Osteoblast (primary cell): ENCODE results near the gene SEZ6L. TPM values are rescaled to one million over a fixed set of nuclear protein-coding genes. Genes with fewer than 3 reads are reported as not detected.

Source experiments
- DNase-seq: peaks from one replicate; pipeline ENCODE4 v3.0.0; 2011; ENCODE audit warnings: low spot score, mixed read lengths; ENCODE audit not compliant: insufficient read length; ENCODE audit errors: missing footprints
- H2AFZ ChIP-seq: 2 replicates; pipeline ENCODE4 v1.6.0; 2011; ENCODE audit warnings: mild to moderate bottlenecking, low read length
- H3K27ac ChIP-seq: 2 replicates; pipeline ENCODE4 v1.5.1; 2011; ENCODE audit warnings: mild to moderate bottlenecking, low read depth, low read length, moderate library complexity
- H3K27me3 ChIP-seq: 2 replicates; pipeline ENCODE4 v1.6.0; 2012; ENCODE audit warnings: mild to moderate bottlenecking, control low read depth, inconsistent platforms, low read length, moderate library complexity; ENCODE audit not compliant: insufficient read depth
- H3K36me3 ChIP-seq: 2 replicates; pipeline ENCODE4 v1.5.1; 2011; ENCODE audit warnings: mild to moderate bottlenecking, low read length, control low read depth, moderate library complexity; ENCODE audit not compliant: insufficient read depth
- H3K4me1 ChIP-seq: 2 replicates; pipeline ENCODE4 v1.5.1; 2011; ENCODE audit warnings: mild to moderate bottlenecking, low read length, control low read depth, moderate library complexity; ENCODE audit not compliant: insufficient read depth
- H3K4me2 ChIP-seq: 2 replicates; pipeline ENCODE4 v1.6.0; 2011; ENCODE audit warnings: mild to moderate bottlenecking, low read length; ENCODE audit not compliant: insufficient read depth
- H3K4me3 ChIP-seq: fragments of 200-600 bp; sonication (generic); 3 replicates; pipeline ENCODE4 v1.5.1; 2012; ENCODE audit warnings: mild to moderate bottlenecking, low read length, inconsistent platforms; ENCODE audit not compliant: insufficient read depth
- H3K79me2 ChIP-seq: 2 replicates; pipeline ENCODE4 v1.6.0; 2012; ENCODE audit warnings: mild to moderate bottlenecking, low read length, control low read depth, inconsistent platforms; ENCODE audit not compliant: insufficient read depth
- H3K9me3 ChIP-seq: 2 replicates; pipeline ENCODE4 v1.5.1; 2011; ENCODE audit warnings: low read depth, low read length, control low read depth
- H4K20me1 ChIP-seq: 2 replicates; pipeline ENCODE4 v1.6.0; 2012; ENCODE audit warnings: mild to moderate bottlenecking, low read length, control low read depth; ENCODE audit not compliant: insufficient read depth
- total RNA-seq: library from RNA; depleted of rRNA; stranded (reverse); fragments of >200 nt; gene quantifications from 2 replicates; pipeline ENCODE4 v1.2.3, GENCODE V29; 2012
- TF ChIP-seq, protein P1 (sequence below): IDR thresholded peaks from 2 replicates; pipeline ENCODE4 v1.5.1; 2011; ENCODE audit warnings: mild to moderate bottlenecking, low read depth, low read length, moderate library complexity; ENCODE audit errors: extremely low read depth

The SEZ6L gene
- total RNA-seq, 1 donor = not detected

DNA sequence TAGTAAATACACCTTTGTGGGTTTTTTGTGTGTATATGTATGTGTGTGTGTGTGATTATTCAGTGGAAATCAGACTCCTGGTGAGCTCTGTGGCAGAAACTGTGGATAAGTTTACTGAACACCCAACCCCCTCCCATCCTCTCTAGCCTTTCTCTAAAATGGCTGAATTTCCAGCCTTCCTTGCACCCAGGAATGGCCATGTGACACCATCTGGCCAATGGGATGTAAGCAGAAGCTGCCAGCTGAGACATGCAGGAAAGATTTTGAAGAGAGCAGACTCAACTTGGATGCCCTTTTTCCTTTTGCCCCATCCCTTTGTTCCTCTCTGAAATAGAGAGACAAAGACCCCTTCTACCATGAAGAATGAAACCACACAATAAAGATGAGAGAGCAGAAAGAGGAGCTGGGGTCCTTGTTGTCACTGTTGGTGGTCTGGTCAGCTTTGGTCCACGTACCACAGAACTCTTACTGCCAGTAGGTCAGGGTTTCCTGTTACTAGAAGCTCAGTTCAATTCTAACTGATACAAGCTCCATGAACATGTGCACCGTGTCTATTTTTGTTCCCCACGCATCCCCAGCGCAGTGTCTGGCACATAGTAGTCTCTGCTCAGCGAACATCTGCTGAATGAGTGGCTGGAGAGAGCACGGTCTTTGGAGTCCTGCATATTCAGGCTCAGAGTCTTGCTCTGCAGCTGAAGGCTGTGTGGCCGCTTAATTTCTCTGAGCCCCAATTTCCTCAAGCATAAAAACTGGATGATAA lies 57.5 kb downstream of the SEZ6L start:
- no peaks in the 10 kb centered on the region for H3K79me2 ChIP-seq
- TF ChIP-seq, protein P1, sequence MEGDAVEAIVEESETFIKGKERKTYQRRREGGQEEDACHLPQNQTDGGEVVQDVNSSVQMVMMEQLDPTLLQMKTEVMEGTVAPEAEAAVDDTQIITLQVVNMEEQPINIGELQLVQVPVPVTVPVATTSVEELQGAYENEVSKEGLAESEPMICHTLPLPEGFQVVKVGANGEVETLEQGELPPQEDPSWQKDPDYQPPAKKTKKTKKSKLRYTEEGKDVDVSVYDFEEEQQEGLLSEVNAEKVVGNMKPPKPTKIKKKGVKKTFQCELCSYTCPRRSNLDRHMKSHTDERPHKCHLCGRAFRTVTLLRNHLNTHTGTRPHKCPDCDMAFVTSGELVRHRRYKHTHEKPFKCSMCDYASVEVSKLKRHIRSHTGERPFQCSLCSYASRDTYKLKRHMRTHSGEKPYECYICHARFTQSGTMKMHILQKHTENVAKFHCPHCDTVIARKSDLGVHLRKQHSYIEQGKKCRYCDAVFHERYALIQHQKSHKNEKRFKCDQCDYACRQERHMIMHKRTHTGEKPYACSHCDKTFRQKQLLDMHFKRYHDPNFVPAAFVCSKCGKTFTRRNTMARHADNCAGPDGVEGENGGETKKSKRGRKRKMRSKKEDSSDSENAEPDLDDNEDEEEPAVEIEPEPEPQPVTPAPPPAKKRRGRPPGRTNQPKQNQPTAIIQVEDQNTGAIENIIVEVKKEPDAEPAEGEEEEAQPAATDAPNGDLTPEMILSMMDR = no peak
- H2AFZ ChIP-seq = no peak overlapping the region
- H3K36me3 ChIP-seq = no peaks in the 10 kb centered on the region
- no peak overlapping the region for H3K4me2 ChIP-seq
- no peak overlapping the region for H3K4me3 ChIP-seq
- no peaks in the 10 kb centered on the region for H3K9me3 ChIP-seq
- no peaks in the 10 kb centered on the region for H3K4me1 ChIP-seq
- no peak for DNase-seq
- H3K27ac ChIP-seq = no peak overlapping the region
- H3K27me3 ChIP-seq = no peaks in the 10 kb centered on the region
- no peaks in the 10 kb centered on the region for H4K20me1 ChIP-seq

DNA sequence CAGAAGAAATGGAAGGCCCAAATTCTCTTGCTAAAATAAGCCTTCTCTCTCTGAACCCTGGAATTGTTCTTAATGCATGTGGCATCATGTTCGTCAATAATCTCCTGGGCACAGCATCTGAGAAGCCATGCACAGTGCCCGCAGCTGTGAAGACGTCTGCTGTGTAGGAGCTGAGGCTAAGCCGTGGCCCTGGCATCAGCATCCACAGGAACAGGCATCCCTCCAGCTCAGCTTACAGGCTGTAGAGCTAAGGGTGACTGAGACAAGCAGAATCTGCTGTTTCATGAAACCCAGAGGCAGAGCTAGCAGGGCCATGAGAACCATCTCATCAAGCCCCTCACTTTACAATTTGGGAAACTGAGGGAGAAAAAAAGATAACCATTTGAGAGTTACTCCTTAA lies 60.6 kb downstream of the SEZ6L start:
- Histone ChIP-seq H3K79me2 (no peaks in the 10 kb centered on the region), H3K36me3 (no peaks in the 10 kb centered on the region)

DNA sequence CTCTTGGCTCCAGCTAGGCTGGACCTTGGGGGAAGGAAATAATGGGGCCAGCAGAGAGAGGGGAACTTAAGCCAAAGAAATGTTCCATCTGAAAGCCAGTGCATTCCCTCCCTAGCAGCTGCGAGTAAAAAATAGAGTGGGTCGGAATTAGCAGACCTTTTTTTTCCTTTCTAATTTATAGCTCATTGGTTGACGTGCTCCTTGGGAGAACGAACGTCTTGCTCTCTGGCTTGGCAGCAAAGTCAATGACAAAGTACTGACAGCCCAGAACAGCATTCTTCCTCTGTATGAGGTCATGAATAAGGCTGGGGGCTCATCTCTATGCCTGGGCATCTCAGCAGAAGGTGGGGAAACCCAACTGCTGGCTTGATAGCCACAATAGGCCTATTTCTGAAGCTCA lies 65.0 kb downstream of the SEZ6L start:
- H2AFZ ChIP-seq = no peak overlapping the region
- no peaks in the 10 kb centered on the region for H4K20me1 ChIP-seq
- no peak overlapping the region for H3K27ac ChIP-seq
- no peaks in the 10 kb centered on the region for H3K4me1 ChIP-seq
- DNase-seq = no peak
- no peaks in the 10 kb centered on the region for H3K9me3 ChIP-seq
- peaks cover 2% of the 10 kb centered on the region for H3K27me3 ChIP-seq
- H3K79me2 ChIP-seq = no peaks in the 10 kb centered on the region
- no peaks in the 10 kb centered on the region for H3K36me3 ChIP-seq
- no peak overlapping the region for H3K4me3 ChIP-seq
- no peak overlapping the region for H3K4me2 ChIP-seq
- TF ChIP-seq, protein P1 = no peak

More for the DNA sequence above, 60.6 kb downstream of the SEZ6L start:
- Histone ChIP-seq H3K27ac (no peak overlapping the region), H2AFZ (no peak overlapping the region), H3K4me3 (no peak overlapping the region), H3K4me2 (no peak overlapping the region), H4K20me1 (no peaks in the 10 kb centered on the region), H3K9me3 (no peaks in the 10 kb centered on the region), H3K4me1 (no peaks in the 10 kb centered on the region), H3K27me3 (peaks cover 2% of the 10 kb centered on the region)
- TF ChIP-seq, protein P1 = no peak
- no peak for DNase-seq

DNA sequence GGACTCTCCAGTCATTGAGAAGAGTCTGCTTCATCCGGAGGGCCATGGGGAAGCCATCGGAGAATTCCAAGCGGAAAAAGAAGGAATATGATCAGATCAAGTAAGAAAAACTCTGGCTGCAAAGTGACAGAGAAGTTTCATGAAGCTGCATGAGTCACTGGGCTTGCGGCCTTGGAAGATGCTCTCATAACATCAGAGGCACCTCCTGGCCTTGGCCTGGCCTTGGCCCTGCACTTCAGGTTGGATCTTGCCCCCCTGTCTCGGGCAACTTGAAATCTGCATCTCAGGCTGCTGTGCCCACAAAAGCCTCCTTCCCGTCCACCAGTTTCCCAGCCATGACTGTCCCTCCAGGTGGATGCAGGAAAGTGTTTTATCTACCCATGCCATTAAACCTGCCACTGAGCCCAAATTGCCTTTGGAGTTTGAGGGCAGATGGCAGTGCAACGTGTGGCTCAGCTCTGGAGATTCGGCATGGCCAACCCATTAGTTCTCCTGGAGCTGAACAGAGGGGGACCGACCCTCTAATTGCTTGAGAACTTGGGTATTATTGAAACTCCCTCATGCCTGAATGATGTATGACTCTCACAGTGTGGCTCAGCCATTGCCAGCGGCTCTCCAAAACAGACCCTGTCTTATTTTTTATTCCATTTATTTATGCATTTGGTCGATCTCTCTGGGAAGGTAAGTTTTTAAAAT lies 66.7 kb downstream of the SEZ6L start:
- H3K4me1 ChIP-seq = no peaks in the 10 kb centered on the region
- H3K9me3 ChIP-seq = no peaks in the 10 kb centered on the region
- H2AFZ ChIP-seq = no peak overlapping the region
- DNase-seq = no peak
- TF ChIP-seq, protein P1 = no peak
- H3K4me2 ChIP-seq = no peak overlapping the region
- peaks cover 7% of the 10 kb centered on the region for H3K27me3 ChIP-seq
- H3K4me3 ChIP-seq = no peak overlapping the region
- no peak overlapping the region for H3K27ac ChIP-seq
- no peaks in the 10 kb centered on the region for H3K79me2 ChIP-seq
- no peaks in the 10 kb centered on the region for H3K36me3 ChIP-seq
- H4K20me1 ChIP-seq = no peaks in the 10 kb centered on the region
